ENCODE measurements around the gene AKR1B15.

DNA sequence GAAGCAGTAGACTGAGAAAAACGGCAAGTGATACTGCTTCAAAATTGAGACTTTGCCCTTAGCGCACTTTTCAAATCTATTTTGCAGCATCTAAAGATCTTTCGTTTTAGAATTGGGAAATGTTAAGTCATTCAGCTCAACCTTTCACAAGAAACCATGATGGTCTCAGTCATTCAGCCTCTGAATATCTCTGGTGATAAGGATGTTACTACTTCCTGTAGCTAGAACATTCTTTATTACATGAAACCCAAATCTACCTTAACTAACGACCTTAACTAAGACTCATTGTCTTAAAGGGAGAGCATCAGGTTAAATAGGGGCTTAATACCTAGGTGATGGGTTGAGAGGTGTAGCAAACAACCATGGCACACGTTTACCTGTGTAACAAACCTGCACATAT lies 47.9 kb upstream of the AKR1B15 start:
- TF ChIP-seq, protein P1, sequence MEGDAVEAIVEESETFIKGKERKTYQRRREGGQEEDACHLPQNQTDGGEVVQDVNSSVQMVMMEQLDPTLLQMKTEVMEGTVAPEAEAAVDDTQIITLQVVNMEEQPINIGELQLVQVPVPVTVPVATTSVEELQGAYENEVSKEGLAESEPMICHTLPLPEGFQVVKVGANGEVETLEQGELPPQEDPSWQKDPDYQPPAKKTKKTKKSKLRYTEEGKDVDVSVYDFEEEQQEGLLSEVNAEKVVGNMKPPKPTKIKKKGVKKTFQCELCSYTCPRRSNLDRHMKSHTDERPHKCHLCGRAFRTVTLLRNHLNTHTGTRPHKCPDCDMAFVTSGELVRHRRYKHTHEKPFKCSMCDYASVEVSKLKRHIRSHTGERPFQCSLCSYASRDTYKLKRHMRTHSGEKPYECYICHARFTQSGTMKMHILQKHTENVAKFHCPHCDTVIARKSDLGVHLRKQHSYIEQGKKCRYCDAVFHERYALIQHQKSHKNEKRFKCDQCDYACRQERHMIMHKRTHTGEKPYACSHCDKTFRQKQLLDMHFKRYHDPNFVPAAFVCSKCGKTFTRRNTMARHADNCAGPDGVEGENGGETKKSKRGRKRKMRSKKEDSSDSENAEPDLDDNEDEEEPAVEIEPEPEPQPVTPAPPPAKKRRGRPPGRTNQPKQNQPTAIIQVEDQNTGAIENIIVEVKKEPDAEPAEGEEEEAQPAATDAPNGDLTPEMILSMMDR (IDR thresholded peaks at IDR 0.05): no peak
- no peak for TF ChIP-seq POLR2A (IDR thresholded peaks at IDR 0.05)

All from uterus (tissue), 2 donors.